ENCODE results near the gene TLX2. TPM values are rescaled to one million over a fixed set of nuclear protein-coding genes. Genes with fewer than 3 reads are reported as not detected.

The TLX2 gene
- total RNA-seq, 1 experiment from 2014 or later = 3.1 TPM

- TF ChIP-seq EZH2phosphoT487 (IDR thresholded peaks at IDR 0.05; ENCODE audit: borderline replicate concordance, low read length) = no peak
- TF ChIP-seq, protein P1, sequence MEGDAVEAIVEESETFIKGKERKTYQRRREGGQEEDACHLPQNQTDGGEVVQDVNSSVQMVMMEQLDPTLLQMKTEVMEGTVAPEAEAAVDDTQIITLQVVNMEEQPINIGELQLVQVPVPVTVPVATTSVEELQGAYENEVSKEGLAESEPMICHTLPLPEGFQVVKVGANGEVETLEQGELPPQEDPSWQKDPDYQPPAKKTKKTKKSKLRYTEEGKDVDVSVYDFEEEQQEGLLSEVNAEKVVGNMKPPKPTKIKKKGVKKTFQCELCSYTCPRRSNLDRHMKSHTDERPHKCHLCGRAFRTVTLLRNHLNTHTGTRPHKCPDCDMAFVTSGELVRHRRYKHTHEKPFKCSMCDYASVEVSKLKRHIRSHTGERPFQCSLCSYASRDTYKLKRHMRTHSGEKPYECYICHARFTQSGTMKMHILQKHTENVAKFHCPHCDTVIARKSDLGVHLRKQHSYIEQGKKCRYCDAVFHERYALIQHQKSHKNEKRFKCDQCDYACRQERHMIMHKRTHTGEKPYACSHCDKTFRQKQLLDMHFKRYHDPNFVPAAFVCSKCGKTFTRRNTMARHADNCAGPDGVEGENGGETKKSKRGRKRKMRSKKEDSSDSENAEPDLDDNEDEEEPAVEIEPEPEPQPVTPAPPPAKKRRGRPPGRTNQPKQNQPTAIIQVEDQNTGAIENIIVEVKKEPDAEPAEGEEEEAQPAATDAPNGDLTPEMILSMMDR (conservative IDR thresholded peaks at IDR 0.05; ENCODE audit: low read depth, low read length) = no peak
- no peak for TF ChIP-seq EZH2 (IDR thresholded peaks at IDR 0.05; ENCODE audit: low read length, unreplicated experiment)
- Histone ChIP-seq H3K79me2 (ENCODE audit: low read length) (peaks cover 10% of the 10 kb centered on the region), H3K4me2 (ENCODE audit: low read length) (no peak overlapping the region), H2AFZ (ENCODE audit: low read length) (no peak overlapping the region), H3K27me3 (ENCODE audit: low read length) (no peaks in the 10 kb centered on the region), H3K9me2 (replicated peaks; ENCODE audit: low read length) (no peaks in the 10 kb centered on the region), H3K4me3 (ENCODE audit: low read length) (no peak overlapping the region), H3F3A (ENCODE audit: low read length, unreplicated experiment) (no peaks in the 10 kb centered on the region), H3K27ac (ENCODE audit: low read length) (no peak overlapping the region), H4K20me1 (ENCODE audit: low read length) (no peaks in the 10 kb centered on the region), H3K9me3 (ENCODE audit: low read length) (no peaks in the 10 kb centered on the region), H3K36me3 (ENCODE audit: low read depth, low read length) (no peaks in the 10 kb centered on the region), H3K9ac (ENCODE audit: low read length) (no peak overlapping the region), H3K4me1 (ENCODE audit: insufficient read depth, low read length) (peaks cover 11% of the 10 kb centered on the region; the same call in 1 of the 2 replicates)
- DNase-seq (peak; percentile 14), ATAC-seq (no peak)
- intact Hi-C loops (cut with micrococcal nuclease) = no loop called here
- CTCF ChIA-PET = no interaction called here
- POLR2A ChIA-PET (ENCODE audit: unreplicated experiment) = no interaction called here
- no TSS peak for BruUV-seq (replicated peaks)
These were observed 2.9 kb upstream of the TLX2 start for GRCh38 chr2:74511104-74511989.

GRCh38 chr2:74512744-74513604 lies 1.3 kb upstream of the TLX2 start:
- POLR2A ChIA-PET (ENCODE audit: unreplicated experiment) = interaction anchor here (0.5 kb wide), 2 partner anchors 42 to 282 kb away, joined by 9 to 21 read pairs; no protein-coding TSS in a partner anchor
- intact Hi-C loops (cut with micrococcal nuclease) = no loop called here
- H3K79me2 ChIP-seq (ENCODE audit: low read length) = no peaks in the 10 kb centered on the region
- peak overlapping the region; percentile 69 for H3K4me3 ChIP-seq (ENCODE audit: low read length)
- H2AFZ ChIP-seq (ENCODE audit: low read length) = peak overlapping the region; percentile 91
- H3K4me2 ChIP-seq (ENCODE audit: low read length) = peak overlapping the region; percentile 82
- H3K9me2 ChIP-seq (replicated peaks; ENCODE audit: low read length) = no peaks in the 10 kb centered on the region
- DNase-seq (no peak), ATAC-seq (no peak)
- H3K4me1 ChIP-seq (ENCODE audit: insufficient read depth, low read length) = peaks cover 8% of the 10 kb centered on the region; the same call in 1 of the 2 replicates
- no peak overlapping the region for H3K27ac ChIP-seq (ENCODE audit: low read length)
- no peaks in the 10 kb centered on the region for H4K20me1 ChIP-seq (ENCODE audit: low read length)
- TF ChIP-seq EZH2phosphoT487 (IDR thresholded peaks at IDR 0.05; ENCODE audit: borderline replicate concordance, low read length) (no peak), EZH2 (IDR thresholded peaks at IDR 0.05; ENCODE audit: low read length, unreplicated experiment) (no peak)
- TF ChIP-seq, protein P1 (conservative IDR thresholded peaks at IDR 0.05; ENCODE audit: low read depth, low read length) = no peak
- no TSS peak for BruUV-seq (replicated peaks)
- peak overlapping the region; percentile 33; the same call in 1 of the 2 replicates for H3K9ac ChIP-seq (ENCODE audit: low read length)
- no peaks in the 10 kb centered on the region for H3K27me3 ChIP-seq (ENCODE audit: low read length)
- no peaks in the 10 kb centered on the region for H3K36me3 ChIP-seq (ENCODE audit: low read depth, low read length)
- CTCF ChIA-PET = no interaction called here
- no peaks in the 10 kb centered on the region for H3K9me3 ChIP-seq (ENCODE audit: low read length)
- H3F3A ChIP-seq (ENCODE audit: low read length, unreplicated experiment) = no peaks in the 10 kb centered on the region
